Hepatocyte (in vitro differentiated cells): Measurements from ENCODE around the gene VILL. TPM values are rescaled to one million over a fixed set of nuclear protein-coding genes. Genes with fewer than 3 reads are reported as not detected.

Source experiments
- DNase-seq: peaks from one replicate; pipeline ENCODE4 v3.0.0-alpha.2; 2016; ENCODE audit warnings: low spot score
- H2AFZ ChIP-seq: fragments of 200-600 bp; sonication (generic); 2 replicates; pipeline ENCODE4 v1.6.0; 2016; ENCODE audit warnings: antibody characterized with exemption, mild to moderate bottlenecking
- H3K27ac ChIP-seq: fragments of 200-600 bp; sonication (generic); 2 replicates; pipeline ENCODE4 v1.5.1; 2016; ENCODE audit warnings: mild to moderate bottlenecking
- H3K27me3 ChIP-seq: fragments of 200-600 bp; sonication (generic); 2 replicates; pipeline ENCODE4 v1.6.1; 2016
- H3K36me3 ChIP-seq: fragments of 200-600 bp; sonication (generic); replicated peaks from 2 replicates; pipeline ENCODE4 v1.5.1; 2016; ENCODE audit warnings: low read depth; ENCODE audit not compliant: insufficient read depth
- H3K4me1 ChIP-seq: fragments of 200-600 bp; sonication (generic); 2 replicates; pipeline ENCODE4 v1.5.1; 2016; ENCODE audit warnings: mild to moderate bottlenecking, moderate library complexity; ENCODE audit not compliant: insufficient read depth
- H3K4me2 ChIP-seq: fragments of 200-600 bp; sonication (generic); 2 replicates; pipeline ENCODE4 v1.6.0; 2016
- H3K4me3 ChIP-seq: fragments of 200-600 bp; sonication (generic); 2 replicates; pipeline ENCODE4 v1.5.1; 2016; ENCODE audit warnings: mild to moderate bottlenecking
- H3K79me2 ChIP-seq: fragments of 200-600 bp; sonication (generic); 2 replicates; pipeline ENCODE4 v1.6.0; 2017; ENCODE audit warnings: mild to moderate bottlenecking
- H3K9me2 ChIP-seq: fragments of 200-600 bp; sonication (generic); replicated peaks from 2 replicates; pipeline ENCODE4 v1.6.0; 2017; ENCODE audit warnings: mild to moderate bottlenecking; ENCODE audit not compliant: insufficient read depth
- H3K9me3 ChIP-seq: fragments of 200-600 bp; sonication (generic); 2 replicates; pipeline ENCODE4 v1.5.1; 2016; ENCODE audit warnings: low read depth, mild to moderate bottlenecking
- H4K20me1 ChIP-seq: fragments of 200-600 bp; sonication (generic); 2 replicates; pipeline ENCODE4 v1.6.0; 2016; ENCODE audit warnings: mild to moderate bottlenecking; ENCODE audit not compliant: insufficient read depth, poor library complexity, severe bottlenecking
- CTCF ChIP-seq: fragments of 200-600 bp; sonication (generic); IDR thresholded peaks from 2 replicates; pipeline ENCODE4 v1.5.1; 2016; ENCODE audit warnings: antibody characterized with exemption, mild to moderate bottlenecking; ENCODE audit not compliant: poor library complexity
- EZH2 ChIP-seq: fragments of 200-600 bp; sonication (generic); IDR thresholded peaks from 2 replicates; pipeline ENCODE4 v1.6.1; 2016; ENCODE audit warnings: antibody characterized with exemption, mild to moderate bottlenecking, borderline replicate concordance
- EZH2phosphoT487 ChIP-seq: fragments of 200-600 bp; sonication (generic); IDR thresholded peaks from one replicate; pipeline ENCODE4 v1.6.1; 2018; ENCODE audit warnings: antibody characterized with exemption, mild to moderate bottlenecking, low read depth, moderate library complexity; ENCODE audit not compliant: unreplicated experiment, severe bottlenecking
- WGBS: methylation state at CpG from one replicate; pipeline ENCODE4 v1.1.6; 2016; ENCODE audit warnings: low lambda C conversion rate; ENCODE audit errors: missing lambda C conversion rate; 5-methylcytosine and 5-hydroxymethylcytosine counted together
- polyA plus RNA-seq: library from polyadenylated mRNA; unstranded; fragments of >200 nt; fragmentation: Nextera tagmentation; extraction: Ambion mirVana; gene quantifications from 2 replicates; pipeline ENCODE4 v1.2.1, GENCODE V29; 2016
- total RNA-seq: library from RNA; depleted of rRNA; stranded (reverse); fragments of >200 nt; gene quantifications from 2 replicates; pipeline ENCODE4 v1.2.3, GENCODE V29; 2014

VILL gene
- total and polyA plus RNA-seq, 2 experiments from 2014 or later, result 39.3 to 47.4 TPM

- Histone ChIP-seq H3K27me3 (no peaks in the 10 kb centered on the region), H3K9me3 (no peaks in the 10 kb centered on the region), H4K20me1 (no peaks in the 10 kb centered on the region), H3K4me2 (peak overlapping the region; percentile 44), H3K79me2 (no peaks in the 10 kb centered on the region), H3K27ac (peak overlapping the region; percentile 74), H3K4me1 (peaks cover 28% of the 10 kb centered on the region), H3K4me3 (no peak overlapping the region), H3K9me2 (no peaks in the 10 kb centered on the region), H3K36me3 (no peaks in the 10 kb centered on the region), H2AFZ (no peak overlapping the region)
- DNase-seq, result no peak
- 84% methylated on average over 15 of the region's 15 CpGs for WGBS
- TF ChIP-seq EZH2phosphoT487 (no peak), CTCF (no peak), EZH2 (no peak)
Observed at GRCh38 chr3:38005076-38006020, 14.8 kb downstream of the VILL start.

GRCh38 chr3:38006031-38006430 is 15.4 kb downstream of the VILL start:
- Histone ChIP-seq H2AFZ (no peak overlapping the region), H3K36me3 (no peaks in the 10 kb centered on the region), H3K79me2 (no peaks in the 10 kb centered on the region), H3K9me2 (no peaks in the 10 kb centered on the region), H3K27me3 (no peaks in the 10 kb centered on the region), H4K20me1 (no peaks in the 10 kb centered on the region), H3K9me3 (no peaks in the 10 kb centered on the region), H3K27ac (no peak overlapping the region), H3K4me1 (peaks cover 28% of the 10 kb centered on the region), H3K4me2 (no peak overlapping the region), H3K4me3 (no peak overlapping the region)
- 89% methylated on average over 5 of the region's 5 CpGs for WGBS
- DNase-seq, result no peak
- no peak for TF ChIP-seq CTCF
- TF ChIP-seq EZH2, result no peak
- no peak for TF ChIP-seq EZH2phosphoT487

GRCh38 chr3:38006445-38006995 is 15.9 kb downstream of the VILL start:
- Histone ChIP-seq H3K9me3 (no peaks in the 10 kb centered on the region), H3K4me3 (no peak overlapping the region), H4K20me1 (no peaks in the 10 kb centered on the region), H3K27ac (no peak overlapping the region), H3K79me2 (no peaks in the 10 kb centered on the region), H3K27me3 (no peaks in the 10 kb centered on the region), H3K4me2 (no peak overlapping the region), H3K9me2 (no peaks in the 10 kb centered on the region), H2AFZ (no peak overlapping the region), H3K36me3 (no peaks in the 10 kb centered on the region), H3K4me1 (peaks cover 28% of the 10 kb centered on the region)
- TF ChIP-seq CTCF (no peak), EZH2 (no peak), EZH2phosphoT487 (no peak)
- DNase-seq, result no peak
- WGBS, result 96% methylated on average over 16 of the region's 16 CpGs
